GM12892 (cell line): ENCODE measurements around the gene FBN1.

ENCODE experiments used
- POLR2A ChIP-seq: IDR thresholded peaks from 2 replicates; pipeline ENCODE4 v1.6.1; 2011; ENCODE audit warnings: low read depth, low read length, control low read depth
- TAF1 ChIP-seq: IDR thresholded peaks from 2 replicates; pipeline ENCODE4 v1.6.1; 2011; ENCODE audit warnings: low read depth, mild to moderate bottlenecking, control low read depth, low read length, borderline replicate concordance

GRCh38 chr15:48541341-48542278 is 103.9 kb downstream of the FBN1 start:
- TF ChIP-seq TAF1, result peak; percentile 60; the same call in 1 of the 2 replicates
- no peak for TF ChIP-seq POLR2A
